Measurements from ENCODE around the gene CDC123.
"Not testable (repeated sequence)": the region's sequence is repeated elsewhere in the genome, so short reads cannot be mapped to it uniquely, and the experiment has no call there.

CDC123 gene

DNA sequence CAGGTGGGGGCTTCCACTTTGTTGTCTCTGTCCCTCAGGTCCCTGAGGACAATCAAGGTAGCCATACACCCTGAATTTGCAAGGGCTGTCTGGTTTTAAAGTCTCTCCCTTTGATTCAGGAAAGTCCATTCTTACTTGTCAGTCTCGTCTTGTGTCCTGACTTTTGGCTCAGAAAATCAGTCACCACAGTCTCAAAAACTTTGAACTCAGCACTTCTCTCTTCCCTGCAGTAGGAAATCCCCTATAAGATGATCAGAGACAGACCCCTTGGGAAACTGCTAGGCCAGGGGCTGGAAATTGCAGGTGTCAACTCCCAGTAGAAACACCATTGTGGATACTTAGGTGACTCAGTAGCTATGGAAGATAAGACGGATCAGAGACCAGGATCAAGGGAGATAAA, 73.1 kb downstream of the CDC123 start:
- TF ChIP-seq CTCF (IDR thresholded peaks at IDR 0.05; ENCODE audit: control extremely low read depth, extremely low read depth, low read depth, missing control alignments), result no peak
- DNase-seq (ENCODE audit: extremely low spot score), result peak; percentile 32
- CTCF ChIA-PET, result interaction anchor here (1.1 to 1.4 kb wide), 2 partner anchors 9 to 17 kb away, joined by 3 to 4 read pairs; no protein-coding TSS in a partner anchor
- POLR2A ChIA-PET, result no interaction called here

GRCh38 chr10:12271210-12271540, 75.2 kb downstream of the CDC123 start:
- TF ChIP-seq CTCF (IDR thresholded peaks at IDR 0.05; ENCODE audit: control extremely low read depth, extremely low read depth, low read depth, missing control alignments), result no peak
- POLR2A ChIA-PET, result no interaction called here
- CTCF ChIA-PET, result interaction anchor here (1.6 kb wide), 1 partner anchor 385 kb away, joined by 3 read pairs; no protein-coding TSS in a partner anchor
- no peak for DNase-seq (ENCODE audit: extremely low spot score)

- ChIA-PET CTCF (interaction anchor here (0.9 to 1.5 kb wide), 5 partner anchors 9 to 379 kb away, joined by 3 to 4 read pairs (median 3); no protein-coding TSS in a partner anchor), POLR2A (interaction anchor here (0.7 kb wide), 2 partner anchors 20 to 30 kb away, joined by 3 to 5 read pairs; no protein-coding TSS in a partner anchor)
- DNase-seq (ENCODE audit: extremely low spot score), result not testable (repeated sequence)
Observed at GRCh38 chr10:12277862-12278261, 81.9 kb downstream of the CDC123 start.

- CTCF ChIA-PET, result no interaction called here
- no peak for DNase-seq (ENCODE audit: extremely low spot score)
- TF ChIP-seq CTCF (IDR thresholded peaks at IDR 0.05; ENCODE audit: control extremely low read depth, extremely low read depth, low read depth, missing control alignments), result no peak
- POLR2A ChIA-PET, result no interaction called here
Observed at GRCh38 chr10:12279281-12279680, 83.3 kb downstream of the CDC123 start.

- ChIA-PET CTCF (interaction anchor here (0.9 to 1.4 kb wide), 2 partner anchors 10 to 22 kb away, joined by 3 read pairs; no protein-coding TSS in a partner anchor), POLR2A (no interaction called here)
- no peak for DNase-seq (ENCODE audit: extremely low spot score)
- no peak for TF ChIP-seq CTCF (IDR thresholded peaks at IDR 0.05; ENCODE audit: control extremely low read depth, extremely low read depth, low read depth, missing control alignments)
Observed at GRCh38 chr10:12287772-12288171, 91.8 kb downstream of the CDC123 start.

GRCh38 chr10:12297784-12298183, 101.8 kb downstream of the CDC123 start:
- DNase-seq (ENCODE audit: extremely low spot score); CTCF ChIA-PET: not testable (repeated sequence)
- POLR2A ChIA-PET, result interaction anchor here (0.5 kb wide), 1 partner anchor 20 kb away, joined by 3 read pairs; no protein-coding TSS in a partner anchor

- CTCF ChIA-PET, result interaction anchor here (1.4 kb wide), 1 partner anchor 10 kb away, joined by 4 read pairs; no protein-coding TSS in a partner anchor
- POLR2A ChIA-PET, result no interaction called here
- no peak for DNase-seq (ENCODE audit: extremely low spot score)
- TF ChIP-seq CTCF (IDR thresholded peaks at IDR 0.05; ENCODE audit: control extremely low read depth, extremely low read depth, low read depth, missing control alignments), result no peak
Observed at GRCh38 chr10:12299222-12299965, 103.4 kb downstream of the CDC123 start.
